NOMO-1 treated with DMSO at 0.1 percent for 48 hours (cell line): ENCODE results near the gene LRRC56.

ENCODE experiments used
- DNase-seq: peaks from one replicate; lab custom pipeline; 2025; ENCODE audit not compliant: unreplicated experiment; lab: John Stamatoyannopoulos, UW

The LRRC56 gene

GRCh38 chr11:536841-537621, at the start of gene LRRC56:
Gene LRRC56, plus strand, starts transcription at chr11:537527. Its CDS starts 3,158 bp downstream, at chr11:540685.
- peak; percentile 84 for DNase-seq

- DNase-seq: no peak
Observed at GRCh38 chr11:487571-488021, 49.7 kb upstream of the LRRC56 start.

- no peak for DNase-seq
Observed at GRCh38 chr11:488062-488461, 49.3 kb upstream of the LRRC56 start.

GRCh38 chr11:488579-488978, 48.7 kb upstream of the LRRC56 start:
- DNase-seq: no peak

GRCh38 chr11:488992-489391, 48.3 kb upstream of the LRRC56 start:
- no peak for DNase-seq

GRCh38 chr11:489610-490185, 47.6 kb upstream of the LRRC56 start:
- DNase-seq: no peak

- no peak for DNase-seq
Observed at GRCh38 chr11:490186-490929, 47.0 kb upstream of the LRRC56 start.

- DNase-seq: no peak
Observed at GRCh38 chr11:490930-491260, 46.4 kb upstream of the LRRC56 start.

- no peak for DNase-seq
Observed at GRCh38 chr11:491358-491757, 46.0 kb upstream of the LRRC56 start.

GRCh38 chr11:492427-493226, 44.7 kb upstream of the LRRC56 start:
- DNase-seq: no peak

GRCh38 chr11:494761-495536, 42.4 kb upstream of the LRRC56 start:
- DNase-seq: no peak

- DNase-seq: no peak
Observed at GRCh38 chr11:495537-495931, 41.8 kb upstream of the LRRC56 start.

GRCh38 chr11:496834-497564, 40.3 kb upstream of the LRRC56 start:
- DNase-seq: no peak

GRCh38 chr11:497565-498296, 39.6 kb upstream of the LRRC56 start:
- no peak for DNase-seq

- DNase-seq: no peak
Observed at GRCh38 chr11:498297-499181, 38.8 kb upstream of the LRRC56 start.

GRCh38 chr11:499201-500076, 37.9 kb upstream of the LRRC56 start:
- no peak for DNase-seq

GRCh38 chr11:501001-501682, 36.2 kb upstream of the LRRC56 start:
- no peak for DNase-seq
